Endothelial cell of umbilical vein (primary cell): ENCODE measurements around the gene LPP. TPM values are rescaled to one million over a fixed set of nuclear protein-coding genes. Genes with fewer than 3 reads are reported as not detected.

Source experiments
- BruUV-seq: library from RNA; stranded (reverse); fragments of 400-500 nt; replicated peaks from 2 replicates; lab custom pipeline; 2021; lab: Mats Ljungman, UMichigan
- CTCF ChIA-PET: fragments of 300-600, 350-600 bp; sonication (Branson Sonifier 250); formaldehyde crosslinking; loops from one replicate; lab custom pipeline; 2021; ENCODE audit warnings: antibody characterized with exemption, inconsistent platforms; lab: Charles Lee
- POLR2A ChIA-PET: fragments of 300-600, 350-600 bp; sonication (Branson Sonifier 250); formaldehyde crosslinking; loops from one replicate; lab custom pipeline; 2021; ENCODE audit warnings: antibody characterized with exemption, inconsistent platforms; lab: Charles Lee
- DNase-seq: peaks from one replicate; pipeline ENCODE4 v3.0.0-alpha.2; 2011; ENCODE audit warnings: low read depth, low spot score
- FAIRE-seq: peaks from 2 replicates; lab custom pipeline; 2011; peaks lifted over from hg19 to GRCh38; lab: Jason Lieb, UNC
- H2AFZ ChIP-seq: 2 replicates; pipeline ENCODE4 v1.6.0; 2012; ENCODE audit warnings: low read depth, low read length, control low read depth, inconsistent platforms
- H3K27ac ChIP-seq: 2 replicates; pipeline ENCODE4 v1.5.1; 2011; ENCODE audit warnings: low read depth, mild to moderate bottlenecking, control low read depth, low read length, moderate library complexity; ENCODE audit not compliant: insufficient read depth
- H3K27me3 ChIP-seq, 2 experiments: 2 replicates each; pipeline versions ENCODE4 v1.6.0 to v1.6.1; 2011; ENCODE audit warnings: low read length in 2 of 2, mixed read lengths in 1 of 2; ENCODE audit not compliant: control insufficient read depth in 2 of 2, insufficient read depth in 2 of 2
- H3K36me3 ChIP-seq, 2 experiments: 2 replicates in 1 of 2; 3 replicates in 1 of 2; pipeline ENCODE4 v1.5.1; 2011; ENCODE audit warnings: low read length in 2 of 2, mild to moderate bottlenecking in 1 of 2, moderate library complexity in 1 of 2; ENCODE audit not compliant: control insufficient read depth in 2 of 2, insufficient read depth in 2 of 2; ENCODE audit errors: extremely low read depth in 1 of 2
- H3K4me1 ChIP-seq: 3 replicates; pipeline ENCODE4 v1.5.1; 2011; ENCODE audit warnings: mild to moderate bottlenecking, low read length; ENCODE audit not compliant: control insufficient read depth, insufficient read depth; ENCODE audit errors: extremely low read depth
- H3K4me2 ChIP-seq: 2 replicates; pipeline ENCODE4 v1.6.1; 2011; ENCODE audit warnings: low read length, control low read depth, mixed read lengths; ENCODE audit not compliant: insufficient read depth
- H3K4me3 ChIP-seq, 3 experiments: fragments of 200-600 bp in 1 of 3; sonication (generic), shearing (Covaris generic) in 1 of 3; replicated peaks in 1 of 3; 2 replicates each; pipeline ENCODE4 v1.5.1; 2011 to 2016; ENCODE audit warnings: control low read depth in 3 of 3, low read length in 3 of 3, mild to moderate bottlenecking in 2 of 3, inconsistent platforms in 1 of 3, low read depth in 1 of 3, moderate library complexity in 1 of 3; ENCODE audit not compliant: insufficient read depth in 1 of 3
- H3K79me2 ChIP-seq: 2 replicates; pipeline ENCODE4 v1.6.0; 2012; ENCODE audit warnings: low read length, inconsistent platforms; ENCODE audit not compliant: control insufficient read depth, insufficient read depth
- H3K9ac ChIP-seq: replicated peaks from 2 replicates; pipeline ENCODE3; 2011; ENCODE audit warnings: low read length, control low read depth; ENCODE audit not compliant: insufficient read depth; ENCODE audit errors: extremely low read depth
- H3K9me1 ChIP-seq: replicated peaks from 3 replicates; pipeline ENCODE4 v1.6.0; 2011; ENCODE audit warnings: mild to moderate bottlenecking, low read length; ENCODE audit not compliant: control insufficient read depth, insufficient read depth; ENCODE audit errors: extremely low read depth
- H3K9me3 ChIP-seq: replicated peaks from 2 replicates; pipeline ENCODE4 v1.5.1; 2012; ENCODE audit warnings: low read length, inconsistent platforms; ENCODE audit not compliant: control insufficient read depth, insufficient read depth
- H4K20me1 ChIP-seq: replicated peaks from 2 replicates; pipeline ENCODE3; 2011; ENCODE audit warnings: mild to moderate bottlenecking, low read length; ENCODE audit not compliant: control insufficient read depth, insufficient read depth; ENCODE audit errors: extremely low read depth
- EZH2 ChIP-seq: IDR thresholded peaks from 2 replicates; pipeline ENCODE4 v1.6.1; 2012; ENCODE audit warnings: borderline replicate concordance, low read depth, mild to moderate bottlenecking, moderate library complexity, low read length, inconsistent platforms; ENCODE audit not compliant: severe bottlenecking
- FOS ChIP-seq: IDR thresholded peaks from 2 replicates; pipeline ENCODE4 v1.6.1; 2011; ENCODE audit warnings: mild to moderate bottlenecking, low read length, moderate library complexity, borderline replicate concordance; ENCODE audit not compliant: insufficient read depth
- GATA2 ChIP-seq: IDR thresholded peaks from 2 replicates; pipeline ENCODE4 v1.7.0; 2011; ENCODE audit warnings: low read depth, mild to moderate bottlenecking, moderate library complexity, mixed read lengths, low read length; ENCODE audit not compliant: insufficient read length, insufficient read depth
- JUN ChIP-seq: IDR thresholded peaks from 2 replicates; pipeline ENCODE4 v1.6.1; 2011; ENCODE audit warnings: borderline replicate concordance, low read depth; ENCODE audit not compliant: insufficient read length, insufficient read depth
- MYC ChIP-seq: IDR thresholded peaks from one replicate; pipeline ENCODE4 v1.6.1; 2011; ENCODE audit warnings: mild to moderate bottlenecking, low read depth, low read length
- POLR2A ChIP-seq: IDR thresholded peaks from 2 replicates; pipeline ENCODE4 v1.6.1; 2012; ENCODE audit warnings: low read depth, mild to moderate bottlenecking, control low read depth, low read length
- POLR2AphosphoS5 ChIP-seq: IDR thresholded peaks from 2 replicates; pipeline ENCODE4 v1.6.1; 2012; ENCODE audit warnings: low read depth, mild to moderate bottlenecking, control low read depth, low read length, moderate library complexity; ENCODE audit not compliant: insufficient read depth
- dilution Hi-C: fragments of 300-500 bp; cut with MboI; formaldehyde crosslinking; loops from one replicate; pipeline ENCODE4 v1.15.0; 2019; ENCODE audit warnings: low sequenced_read_pairs; ENCODE audit not compliant: extremely low pct_ligation_motif_present
- intact Hi-C: fragments of 100-400 bp; cut with micrococcal nuclease; formaldehyde crosslinking; loops from one replicate; pipeline ENCODE4 v1.10.0; 2022
- polyA plus RNA-seq, 4 experiments: library from polyadenylated mRNA; depleted of rRNA in 3 of 4; stranded (reverse) in 3 of 4; unstranded in 1 of 4; fragments of >200 nt; gene quantifications; 2 replicates each; pipeline versions ENCODE4 v1.2.1 to v1.2.3, GENCODE V29; 2011 to 2012; ENCODE audit warnings: missing spikeins in 1 of 4
- total RNA-seq: library from RNA; stranded (reverse); gene quantifications from 2 replicates; pipeline ENCODE4 v1.2.3, GENCODE V29; 2021
- TF ChIP-seq, protein P1 (sequence below): IDR thresholded peaks from 2 replicates; pipeline ENCODE4 v1.6.1; 2011; ENCODE audit not compliant: insufficient read depth, insufficient read length
- TF ChIP-seq, protein P2 (sequence below), 2 donors: IDR thresholded peaks; 1 replicate in 1 of 2; 2 replicates in 1 of 2; pipeline ENCODE4 v1.5.1; 2011; ENCODE audit warnings: low read length in 2 of 2, mild to moderate bottlenecking in 2 of 2, moderate library complexity in 2 of 2, control low read depth in 1 of 2, inconsistent platforms in 1 of 2, low read depth in 1 of 2; ENCODE audit not compliant: insufficient read depth in 1 of 2; ENCODE audit errors: extremely low read depth in 1 of 2

LPP gene
- total and polyA plus RNA-seq, 2 donors (not counting 3 experiments of a cell fraction or from before 2014, with no cell fraction given): 16.9 to 153 TPM

DNA sequence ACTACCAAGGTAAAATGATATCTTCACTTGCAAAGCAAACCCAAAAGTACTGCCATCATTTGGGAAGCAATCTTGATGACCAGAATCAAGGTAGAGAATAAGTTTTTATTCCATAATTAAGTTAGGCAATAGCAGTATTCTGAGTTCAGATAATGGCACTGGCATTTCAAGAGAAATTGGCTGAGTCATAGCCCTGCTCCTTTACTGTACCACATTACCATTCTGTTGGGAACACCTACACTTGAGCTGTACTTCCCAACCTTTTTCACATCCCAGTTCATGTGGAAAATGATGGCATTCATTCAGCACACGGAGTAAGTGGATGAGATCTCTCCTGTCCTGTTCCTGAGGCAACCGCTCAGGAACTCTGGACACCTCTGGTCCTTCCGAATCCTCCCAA lies 706.2 kb downstream of the LPP start:
- intact Hi-C loops (no loop called here), dilution Hi-C loops (no loop called here)
- FAIRE-seq (no peak), DNase-seq (no peak)
- Histone ChIP-seq H3K9me1 (no peaks in the 10 kb centered on the region), H3K36me3 (no peaks in the 10 kb centered on the region), H3K27ac (no peak overlapping the region), H3K27me3 (no peaks in the 10 kb centered on the region), H3K9ac (no peak overlapping the region), H4K20me1 (peaks cover 2% of the 10 kb centered on the region), H2AFZ (no peak overlapping the region), H3K4me1 (no peaks in the 10 kb centered on the region), H3K9me3 (no peaks in the 10 kb centered on the region), H3K4me2 (no peak overlapping the region), H3K4me3 (no peak overlapping the region), H3K79me2 (no peaks in the 10 kb centered on the region)
- POLR2A ChIA-PET: no interaction called here
- TF ChIP-seq POLR2AphosphoS5: no peak
- TF ChIP-seq POLR2A: no peak
- TF ChIP-seq, protein P1, sequence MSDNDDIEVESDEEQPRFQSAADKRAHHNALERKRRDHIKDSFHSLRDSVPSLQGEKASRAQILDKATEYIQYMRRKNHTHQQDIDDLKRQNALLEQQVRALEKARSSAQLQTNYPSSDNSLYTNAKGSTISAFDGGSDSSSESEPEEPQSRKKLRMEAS: no peak
- no peak for TF ChIP-seq JUN
- TF ChIP-seq FOS: no peak
- no peak for TF ChIP-seq GATA2
- TF ChIP-seq, protein P2, sequence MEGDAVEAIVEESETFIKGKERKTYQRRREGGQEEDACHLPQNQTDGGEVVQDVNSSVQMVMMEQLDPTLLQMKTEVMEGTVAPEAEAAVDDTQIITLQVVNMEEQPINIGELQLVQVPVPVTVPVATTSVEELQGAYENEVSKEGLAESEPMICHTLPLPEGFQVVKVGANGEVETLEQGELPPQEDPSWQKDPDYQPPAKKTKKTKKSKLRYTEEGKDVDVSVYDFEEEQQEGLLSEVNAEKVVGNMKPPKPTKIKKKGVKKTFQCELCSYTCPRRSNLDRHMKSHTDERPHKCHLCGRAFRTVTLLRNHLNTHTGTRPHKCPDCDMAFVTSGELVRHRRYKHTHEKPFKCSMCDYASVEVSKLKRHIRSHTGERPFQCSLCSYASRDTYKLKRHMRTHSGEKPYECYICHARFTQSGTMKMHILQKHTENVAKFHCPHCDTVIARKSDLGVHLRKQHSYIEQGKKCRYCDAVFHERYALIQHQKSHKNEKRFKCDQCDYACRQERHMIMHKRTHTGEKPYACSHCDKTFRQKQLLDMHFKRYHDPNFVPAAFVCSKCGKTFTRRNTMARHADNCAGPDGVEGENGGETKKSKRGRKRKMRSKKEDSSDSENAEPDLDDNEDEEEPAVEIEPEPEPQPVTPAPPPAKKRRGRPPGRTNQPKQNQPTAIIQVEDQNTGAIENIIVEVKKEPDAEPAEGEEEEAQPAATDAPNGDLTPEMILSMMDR (IDR thresholded peaks at IDR 0.05; ENCODE audit: extremely low read depth in 1 of 2, insufficient read depth in 1 of 2, low read depth in 1 of 2, low read length in 2 of 2): no peak
- TF ChIP-seq MYC: no peak
- no peak for TF ChIP-seq EZH2
- no TSS peak for BruUV-seq
- CTCF ChIA-PET: no interaction called here
